Ovary (tissue), 3 donors: Measurements from ENCODE around the gene LGALS9B.
"Not testable (repeated sequence)": the region's sequence is repeated elsewhere in the genome, so short reads cannot be mapped to it uniquely, and the experiment has no call there.

Experiments
- CTCF ChIP-seq, 3 donors: fragments of 450-650 bp in 2 of 3; fragments of 200-600 bp in 1 of 3; IDR thresholded peaks; one replicate each; pipeline versions ENCODE4 v1.5.1 to v1.8.0; 2016 to 2022; ENCODE audit warnings: antibody characterized with exemption in 3 of 3, mild to moderate bottlenecking in 1 of 3
- EP300 ChIP-seq: sonication (generic); formaldehyde crosslinking; IDR thresholded peaks from one replicate; pipeline ENCODE4 v1.6.1; 2017; ENCODE audit warnings: antibody characterized with exemption
- POLR2A ChIP-seq: fragments of 450-650 bp; IDR thresholded peaks from one replicate; pipeline ENCODE4 v1.6.1; 2017; ENCODE audit warnings: antibody characterized with exemption, mild to moderate bottlenecking, moderate library complexity
- donor health status: DM: no; HTN: no; CAD: no.

- not testable (repeated sequence) for TF ChIP-seq EP300; CTCF (IDR thresholded peaks at IDR 0.05); POLR2A
Measured at GRCh38 chr17:20415479-20415878, 51.9 kb downstream of the LGALS9B start.
